Activated CD4-positive, alpha-beta T cell treated with anti-CD3 and anti-CD28 coated beads for 1 hour (primary cell): ENCODE measurements around the gene DSTN.

Experiments
- DNase-seq: peaks from one replicate; pipeline ENCODE4 v3.0.0-alpha.2; 2020

The DSTN gene

DNA sequence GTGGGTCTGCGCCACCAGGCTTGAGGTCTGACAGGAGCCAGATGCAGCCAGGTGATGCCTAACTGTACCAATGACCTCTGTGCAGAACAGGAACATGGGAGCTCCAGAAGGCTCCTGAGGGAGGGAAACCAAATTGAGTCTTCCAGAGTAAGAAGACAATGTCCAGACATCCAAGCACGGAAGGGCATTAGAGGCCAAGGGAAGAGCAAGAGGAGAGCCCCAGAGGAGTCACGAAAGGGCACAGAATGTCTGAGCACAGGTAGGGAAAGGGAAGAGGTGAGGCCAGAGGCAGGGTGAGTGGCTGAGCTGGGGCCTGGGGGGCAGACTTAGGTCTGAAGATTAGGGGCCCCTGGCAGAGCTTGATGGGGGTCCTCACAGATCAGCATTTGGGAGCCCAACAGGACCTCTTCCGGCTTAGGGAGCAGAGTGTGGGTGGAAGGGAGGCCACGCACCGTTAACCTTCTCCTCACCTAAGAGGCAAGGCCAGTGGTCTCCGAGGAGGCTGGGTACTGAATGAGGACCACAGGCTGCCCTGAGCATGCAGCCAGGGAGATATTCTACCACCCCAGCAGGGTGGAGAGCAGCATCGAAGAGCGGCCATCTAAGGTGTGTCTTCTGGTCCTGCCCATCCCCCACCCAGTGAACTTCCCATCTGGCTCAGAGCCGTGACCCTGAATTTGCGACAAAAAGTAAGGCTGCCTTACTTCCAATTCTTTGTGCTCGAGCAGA, 70.4 kb downstream of the DSTN start:
- no peak for DNase-seq

DNA sequence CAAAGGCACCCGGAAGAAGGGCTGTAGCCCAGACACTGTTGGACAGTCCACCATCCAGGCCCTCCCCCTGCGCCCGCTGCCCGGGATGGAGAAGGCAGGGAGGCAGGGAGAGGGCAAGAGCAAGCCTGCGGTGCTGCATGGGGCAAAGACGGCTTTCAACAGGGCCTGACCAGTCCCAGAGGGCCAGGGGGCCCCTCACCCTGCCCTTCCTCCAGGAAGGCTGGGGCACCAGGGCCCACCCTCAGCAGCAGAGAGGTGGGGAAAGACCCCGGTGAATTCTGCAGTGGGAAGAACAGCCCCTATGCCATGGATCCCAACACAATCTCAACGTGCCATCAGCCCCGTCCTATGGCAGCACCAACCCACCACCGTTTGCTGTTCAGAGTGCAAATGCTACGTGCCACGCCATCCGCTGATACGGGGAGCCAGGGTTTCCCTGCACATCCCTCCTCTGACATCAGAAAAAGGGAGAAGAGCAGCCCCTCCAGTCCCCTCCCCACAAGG, 71.1 kb downstream of the DSTN start:
- no peak for DNase-seq

DNA sequence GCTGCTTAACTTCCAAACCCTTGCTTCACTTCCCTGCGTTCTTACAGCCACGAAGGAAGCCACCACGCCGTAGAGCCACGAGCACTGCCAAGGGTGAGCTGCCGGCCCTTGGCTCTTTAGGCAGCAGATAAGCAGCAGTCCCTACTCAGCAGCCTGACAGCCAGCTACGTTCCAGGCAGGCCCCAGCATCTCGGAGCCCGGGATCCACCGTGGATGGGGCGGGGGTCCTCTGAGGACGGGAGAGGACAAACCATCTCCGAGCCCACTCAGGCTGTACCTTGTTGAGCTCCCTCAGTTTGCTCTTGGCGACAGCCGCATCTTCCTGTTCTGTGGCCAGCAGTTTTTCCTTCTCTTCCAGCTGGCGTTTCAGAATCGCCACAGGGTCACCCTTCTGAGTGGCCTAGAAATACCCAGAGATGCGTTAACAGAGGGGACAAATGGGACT, 71.7 kb downstream of the DSTN start:
- DNase-seq, result no peak

DNA sequence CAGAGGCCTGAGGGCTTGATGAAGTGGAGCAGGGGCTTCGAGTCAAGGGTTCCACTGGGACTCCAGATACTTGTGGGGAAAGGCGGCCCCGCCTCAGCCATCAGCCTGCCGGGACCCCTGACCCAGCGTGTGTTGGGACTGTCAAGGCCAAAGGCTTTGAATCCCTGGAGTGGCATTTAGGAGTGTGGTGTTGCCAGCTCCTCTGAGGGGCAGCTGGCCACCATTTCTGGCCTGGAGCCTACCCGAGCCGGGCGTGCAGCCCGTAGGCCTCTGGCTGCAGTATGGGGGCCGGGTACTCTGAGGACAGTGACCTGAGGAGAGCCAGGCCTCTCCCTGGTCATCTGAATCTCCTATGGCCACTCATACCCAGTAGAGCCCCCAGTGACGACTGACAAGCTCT, 72.1 kb downstream of the DSTN start:
- DNase-seq, result no peak

DNA sequence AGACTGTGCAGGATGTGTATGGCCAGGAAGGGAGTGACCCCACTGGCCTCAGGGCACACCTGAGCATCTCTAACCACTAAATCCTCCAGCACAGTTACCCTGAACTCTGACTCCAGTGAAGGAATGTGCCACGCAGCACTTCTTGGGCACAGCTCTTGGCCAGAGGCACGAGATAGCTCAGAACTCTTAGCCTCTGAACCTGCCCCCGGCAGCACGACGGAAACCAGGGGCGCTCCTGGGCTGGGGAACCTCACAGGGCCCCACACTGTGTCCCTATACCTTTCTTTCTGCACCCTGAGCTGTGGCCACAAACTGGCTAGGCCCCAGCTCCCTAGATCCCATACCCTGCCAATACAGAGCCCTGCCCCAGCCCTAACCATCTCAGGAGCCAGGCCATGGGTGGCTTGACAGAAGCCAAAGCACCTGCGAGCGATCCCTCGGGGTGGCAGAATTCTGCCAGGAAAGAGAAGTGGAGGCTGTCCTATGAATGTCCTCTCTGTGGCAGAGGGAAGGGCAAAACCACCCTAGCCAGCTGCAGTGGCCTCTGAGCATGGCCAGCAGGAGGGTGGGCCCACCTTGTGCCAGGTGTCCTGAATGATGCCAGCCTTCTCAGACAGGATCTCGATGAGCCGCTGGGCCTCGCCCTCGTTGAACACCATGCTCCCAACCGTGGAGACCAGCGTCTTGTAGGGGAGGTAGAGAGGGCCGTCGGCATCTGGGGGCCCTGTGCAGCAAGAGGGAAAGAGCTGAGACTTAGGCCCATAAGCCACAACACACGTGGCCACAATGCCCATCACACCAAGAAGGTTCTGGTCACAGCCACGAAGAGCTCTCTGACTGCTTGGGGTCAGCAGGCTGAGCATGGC, 72.8 kb downstream of the DSTN start:
- DNase-seq, result no peak

DNA sequence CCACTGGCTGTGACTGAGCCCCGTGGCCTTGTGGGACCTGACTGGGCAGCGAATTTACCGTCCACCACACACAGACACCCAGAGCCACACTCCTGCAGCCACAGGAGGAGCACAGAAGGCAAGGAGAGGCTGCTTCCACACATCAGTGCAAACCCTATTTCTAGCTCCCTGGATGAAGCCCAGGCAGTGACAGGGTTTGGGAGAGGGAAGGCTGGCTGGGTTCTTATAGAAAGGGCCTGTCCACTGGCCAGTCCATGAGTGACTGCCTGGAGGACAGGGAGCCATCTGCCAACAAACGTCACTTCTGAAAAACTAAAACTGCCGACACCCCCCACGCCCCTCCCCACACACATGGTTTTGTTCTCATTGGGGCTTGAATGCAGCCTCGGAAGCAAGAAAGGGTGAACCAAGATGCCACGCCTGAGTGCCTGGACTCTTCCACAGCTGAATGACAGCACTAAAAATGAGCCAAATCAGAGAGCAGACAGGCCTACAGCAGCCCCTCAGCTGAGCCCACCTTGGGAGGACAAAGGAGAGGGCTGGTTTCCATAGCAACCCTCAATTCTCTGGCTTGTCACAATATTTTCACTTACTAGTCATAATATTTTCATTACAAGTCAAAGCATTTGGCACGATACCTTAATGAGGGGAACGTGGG, 73.8 kb downstream of the DSTN start:
- DNase-seq, result no peak

DNA sequence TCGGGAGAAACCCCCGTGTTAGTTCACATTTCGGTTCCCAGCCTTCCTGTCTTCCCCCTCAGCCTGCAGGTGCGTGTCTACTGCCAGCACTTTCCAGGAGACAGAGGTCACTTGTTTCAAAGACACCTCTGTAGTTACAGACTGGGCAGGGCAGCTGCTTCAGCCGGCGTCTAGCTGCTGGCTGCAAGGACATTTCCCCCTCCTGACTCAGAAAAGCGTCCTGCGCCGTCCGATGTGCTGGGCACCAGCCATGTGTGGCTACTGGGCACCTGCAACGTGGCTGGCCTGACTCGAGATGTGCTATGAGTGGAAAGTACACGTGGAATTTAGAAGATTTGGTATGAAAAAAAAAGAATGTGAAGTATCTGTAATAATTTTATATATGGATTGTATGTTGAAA, 74.6 kb downstream of the DSTN start:
- DNase-seq, result no peak

DNA sequence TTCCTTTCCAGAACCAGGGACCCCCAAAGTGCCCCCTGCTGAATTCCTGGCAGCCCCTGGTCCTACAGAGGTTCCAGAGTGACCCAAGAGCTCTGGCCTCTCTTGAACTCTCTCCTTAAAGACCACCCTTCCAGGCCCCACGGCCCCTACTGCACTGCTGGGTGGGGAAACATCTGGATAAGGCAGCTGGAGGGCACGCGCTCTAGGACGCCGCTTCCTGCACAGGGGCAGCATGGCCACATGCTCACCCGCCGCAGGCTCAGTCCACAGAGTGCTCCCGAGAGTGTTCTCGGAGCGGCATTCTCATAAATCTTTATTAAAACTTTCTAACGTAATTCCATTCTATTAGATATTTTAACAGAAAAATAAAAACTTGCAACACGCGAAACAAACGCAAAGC, 75.1 kb downstream of the DSTN start:
- no peak for DNase-seq

DNA sequence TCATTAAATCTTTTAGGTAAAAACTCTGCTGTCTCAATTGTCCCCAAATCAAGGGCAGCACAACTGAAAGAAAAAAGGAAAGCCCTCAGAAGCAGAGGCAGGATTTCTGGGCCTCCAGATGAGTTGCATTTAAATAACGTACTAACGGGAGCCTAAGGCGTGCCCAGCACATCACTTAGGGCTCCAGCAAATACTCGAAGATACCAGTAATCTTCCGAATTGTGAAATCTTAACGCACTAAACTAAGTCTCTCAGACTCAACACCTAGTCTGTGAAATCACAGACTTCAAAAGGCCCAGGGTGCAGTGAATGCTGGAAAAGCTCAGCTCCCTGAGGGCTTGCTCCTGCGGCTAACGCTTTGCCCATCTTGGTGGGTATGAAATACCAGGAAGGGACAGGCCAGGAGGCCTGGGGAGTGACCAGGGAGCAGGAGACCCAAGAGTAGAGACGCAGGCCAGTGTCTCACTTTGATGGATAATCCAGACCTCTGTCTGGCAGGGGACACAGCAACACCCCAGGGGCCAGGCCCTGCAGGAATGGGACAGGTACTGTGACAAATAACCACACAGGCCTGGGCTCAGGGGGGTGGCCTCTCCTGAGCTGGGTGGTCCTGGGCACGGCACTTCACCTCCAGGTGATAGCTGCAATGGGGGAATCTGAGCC, 75.8 kb downstream of the DSTN start:
- DNase-seq, result no peak

DNA sequence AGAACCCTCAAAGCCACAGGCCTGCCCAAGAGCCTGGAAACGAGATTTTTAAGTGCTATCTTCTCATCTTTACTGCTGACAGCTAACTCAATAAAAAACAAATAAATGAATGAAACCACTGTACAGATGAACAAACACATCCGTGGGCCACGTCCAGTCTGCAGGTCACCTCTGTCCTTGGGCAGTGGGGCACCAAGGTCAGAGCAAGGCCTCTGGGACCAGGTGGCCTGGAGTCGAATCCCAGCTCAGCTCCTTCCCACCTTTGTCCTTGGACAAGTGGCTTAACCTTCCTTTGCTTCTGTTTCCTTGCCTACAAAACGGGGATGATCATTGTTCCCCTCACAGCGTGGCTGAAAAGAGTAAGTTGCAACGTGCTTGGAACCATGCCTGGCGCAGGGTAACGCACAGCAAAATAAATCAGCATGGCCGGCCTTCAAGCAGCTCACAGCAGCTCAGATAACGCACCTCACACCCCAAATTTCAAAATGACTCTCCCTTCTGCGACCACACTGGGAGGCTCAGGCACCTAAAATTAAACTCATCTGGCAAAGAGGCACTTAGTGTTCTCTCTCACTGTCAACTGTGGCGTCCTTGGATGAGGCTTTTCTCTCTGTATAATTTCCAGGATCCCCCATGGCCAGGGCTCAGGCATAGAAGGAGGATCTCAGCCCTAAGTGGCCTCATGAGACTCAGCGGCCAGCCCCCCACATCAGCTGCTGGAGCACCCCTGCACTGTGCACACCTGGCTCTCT, 76.5 kb downstream of the DSTN start:
- DNase-seq, result no peak

DNA sequence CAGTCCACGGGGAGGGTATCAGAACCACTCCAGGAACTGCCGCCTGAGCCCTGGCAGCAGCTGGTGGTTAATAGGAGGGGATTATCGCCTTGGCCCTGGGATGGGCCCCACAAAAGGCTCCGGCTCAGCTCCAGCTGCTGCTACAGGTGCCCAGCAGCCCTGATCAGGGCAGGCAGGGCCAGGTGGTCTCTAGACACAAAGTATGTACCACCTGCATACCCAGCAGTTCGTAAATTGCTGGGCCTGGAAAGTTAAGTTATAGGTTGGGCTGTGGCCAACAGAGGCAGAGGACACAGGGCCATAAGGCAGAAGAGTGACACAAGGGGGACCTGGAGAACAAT, 77.1 kb downstream of the DSTN start:
- no peak for DNase-seq

DNA sequence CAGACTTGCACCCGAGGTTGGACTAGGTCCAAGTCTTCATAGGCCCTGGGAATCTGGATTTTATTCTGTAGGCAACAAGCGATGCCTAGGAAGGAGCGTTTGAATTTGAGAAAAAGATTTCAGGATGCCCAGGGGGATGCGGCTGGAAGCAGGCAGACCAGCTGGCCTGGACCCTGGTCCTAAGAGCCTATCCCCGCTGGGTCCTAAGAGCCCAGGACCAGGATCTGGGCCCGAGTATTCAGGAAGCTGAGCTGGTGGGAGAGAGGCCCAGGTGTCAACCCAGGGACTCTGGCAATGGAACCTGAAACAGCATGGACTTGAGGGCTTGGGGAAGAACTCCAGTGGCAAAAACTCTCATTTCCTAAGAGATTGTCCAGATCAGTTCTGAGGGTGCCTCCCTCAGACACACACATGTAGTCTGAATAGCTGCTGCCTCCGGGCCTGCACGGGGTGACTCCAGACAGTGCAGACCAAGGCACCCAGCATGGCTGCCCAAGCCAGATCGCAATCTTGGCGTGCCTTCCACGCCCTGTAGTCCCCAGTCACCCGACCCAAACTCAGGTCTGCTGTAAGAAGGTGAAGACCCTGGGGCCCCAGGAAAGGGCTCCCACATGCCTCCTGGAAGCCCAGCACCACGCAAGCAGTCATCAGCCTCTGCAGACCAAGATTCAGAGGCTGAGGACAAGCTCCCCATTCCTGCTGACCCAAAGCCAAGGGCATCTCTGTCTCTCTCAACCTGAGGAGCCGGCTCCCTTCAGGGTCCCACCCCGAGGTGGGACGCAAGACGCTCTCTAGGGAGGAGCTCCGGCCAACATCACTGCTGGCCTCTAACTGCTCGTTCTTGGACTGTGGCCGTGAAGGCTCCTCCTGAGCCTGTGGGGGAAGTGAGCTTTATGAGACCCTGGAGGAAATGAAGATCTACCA, 77.8 kb downstream of the DSTN start:
- no peak for DNase-seq

DNA sequence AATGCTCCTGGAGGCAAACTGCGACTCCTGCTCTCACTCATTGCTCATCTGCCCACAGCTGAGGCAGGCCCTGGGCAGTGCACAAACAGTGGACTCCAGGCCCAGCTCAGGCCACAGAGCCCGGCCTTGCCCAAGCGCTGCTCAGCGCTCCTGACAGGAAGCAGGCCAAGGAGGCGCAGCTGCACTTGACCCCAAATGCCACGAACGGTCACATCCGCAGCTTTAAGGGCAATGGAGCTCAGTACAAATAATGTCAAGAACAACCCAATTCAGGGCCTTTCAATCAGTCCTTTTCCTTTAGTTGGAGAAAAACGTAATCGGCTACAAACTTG, 78.4 kb downstream of the DSTN start:
- DNase-seq, result no peak

DNA sequence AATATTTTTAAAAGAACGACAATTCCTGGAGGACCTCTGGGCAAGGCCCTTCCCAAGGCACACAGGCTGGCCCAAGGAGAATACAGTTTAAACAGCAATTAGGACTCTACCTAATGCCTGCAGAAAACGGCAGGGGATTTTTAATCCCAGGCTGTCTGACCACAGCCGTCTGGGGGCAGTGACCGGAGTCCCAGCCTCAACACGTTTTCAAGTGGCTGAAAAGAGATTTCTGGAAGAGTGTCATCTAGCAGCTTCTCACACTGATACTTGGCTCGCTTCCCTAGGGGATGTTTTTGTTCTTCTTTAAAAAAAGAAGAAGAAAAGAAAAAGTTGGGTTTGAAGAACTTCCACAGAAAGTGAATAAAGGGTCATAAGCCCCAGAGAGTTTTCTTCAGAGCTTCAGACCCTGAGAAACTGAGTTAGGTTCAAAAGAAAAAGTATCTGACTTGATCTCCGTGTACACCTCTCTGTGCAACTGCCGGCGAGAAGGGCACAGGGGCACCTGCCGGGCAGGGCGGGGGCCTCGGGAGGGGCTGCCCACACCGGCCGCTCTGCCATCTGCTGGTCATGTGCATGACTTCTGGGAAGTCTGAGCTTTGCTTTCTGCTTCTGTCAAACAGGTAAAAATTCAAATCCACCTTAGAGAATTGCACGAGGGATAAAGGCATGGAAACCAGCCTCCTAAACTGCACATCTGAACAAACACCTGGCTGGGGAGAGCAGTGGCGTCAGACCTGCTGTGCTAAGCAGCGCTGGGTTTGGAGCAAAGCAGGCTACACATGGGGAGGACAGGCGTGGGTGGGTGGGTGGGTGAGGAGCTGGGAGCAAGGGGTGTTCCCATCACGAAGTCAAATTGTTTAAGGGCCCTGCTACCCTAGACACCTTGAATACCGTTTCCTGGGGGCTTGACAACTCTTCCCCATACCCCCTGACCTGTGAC, 79.2 kb downstream of the DSTN start:
- no peak for DNase-seq

DNA sequence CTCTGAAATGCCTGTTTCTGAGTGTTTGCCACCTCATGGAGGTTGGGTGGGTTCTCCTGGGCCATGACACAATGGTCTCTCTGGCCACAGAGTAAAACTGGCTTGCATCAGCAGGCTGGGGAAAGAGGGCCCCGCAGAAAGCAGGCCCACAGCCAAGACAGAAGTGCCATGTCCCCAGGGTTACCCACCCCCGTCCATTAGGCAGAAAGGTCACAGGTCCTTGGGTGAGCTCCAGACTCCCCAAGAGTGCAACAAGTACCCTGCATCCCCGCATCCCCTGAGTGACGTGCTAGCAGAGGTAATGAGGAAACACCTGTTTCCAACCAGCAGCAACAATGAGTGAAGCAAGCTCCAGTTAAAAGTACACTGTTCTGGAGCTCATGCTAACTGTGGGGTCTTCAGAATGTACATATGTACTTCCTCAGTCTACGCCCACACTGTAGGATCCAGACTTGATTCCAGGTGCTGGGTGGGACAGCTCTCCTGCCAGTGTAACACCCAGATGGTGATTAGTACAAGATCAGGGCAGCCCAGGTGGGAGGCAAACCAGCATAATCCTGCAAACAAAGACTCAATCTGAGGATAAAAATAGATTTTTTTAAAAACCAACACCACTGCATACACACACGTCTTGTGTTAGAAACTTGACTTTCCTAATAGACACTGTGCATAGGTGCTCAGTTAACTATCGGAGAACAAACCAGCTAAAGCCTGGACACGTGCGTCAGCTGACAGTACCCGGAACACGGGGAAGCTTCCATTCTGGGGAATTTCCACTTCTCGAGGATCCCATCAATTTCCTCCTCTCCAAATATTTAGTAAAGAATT, 80.6 kb downstream of the DSTN start:
- no peak for DNase-seq

DNA sequence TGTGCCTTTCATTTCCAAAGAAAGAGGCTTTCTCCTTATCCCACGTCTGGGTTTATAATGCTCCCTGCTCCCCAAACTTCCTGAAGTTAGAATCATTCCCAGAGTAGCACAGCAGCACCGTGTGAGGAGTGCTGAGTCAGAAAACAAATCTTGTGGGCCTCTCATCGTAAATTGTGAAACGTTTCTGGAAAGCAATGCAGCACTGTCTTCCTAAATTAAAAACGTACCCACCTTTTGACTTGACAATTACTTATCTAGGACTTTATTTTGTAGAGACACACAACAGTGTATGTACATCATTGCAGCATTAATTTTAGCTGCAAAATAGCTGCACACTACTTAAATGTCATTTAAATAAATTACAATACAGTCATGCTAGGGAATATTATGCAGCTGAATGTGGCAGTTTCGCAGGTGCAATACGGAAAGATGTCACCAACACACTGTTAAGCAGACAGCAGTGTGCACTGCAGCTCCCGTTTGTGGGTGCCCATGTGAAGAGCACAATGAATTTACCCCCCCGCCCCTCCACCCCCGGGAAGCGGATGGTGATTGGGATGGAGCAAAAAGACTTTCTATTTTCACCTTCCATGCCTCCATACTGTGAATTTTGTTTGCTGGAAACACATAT, 81.4 kb downstream of the DSTN start:
- no peak for DNase-seq

DNA sequence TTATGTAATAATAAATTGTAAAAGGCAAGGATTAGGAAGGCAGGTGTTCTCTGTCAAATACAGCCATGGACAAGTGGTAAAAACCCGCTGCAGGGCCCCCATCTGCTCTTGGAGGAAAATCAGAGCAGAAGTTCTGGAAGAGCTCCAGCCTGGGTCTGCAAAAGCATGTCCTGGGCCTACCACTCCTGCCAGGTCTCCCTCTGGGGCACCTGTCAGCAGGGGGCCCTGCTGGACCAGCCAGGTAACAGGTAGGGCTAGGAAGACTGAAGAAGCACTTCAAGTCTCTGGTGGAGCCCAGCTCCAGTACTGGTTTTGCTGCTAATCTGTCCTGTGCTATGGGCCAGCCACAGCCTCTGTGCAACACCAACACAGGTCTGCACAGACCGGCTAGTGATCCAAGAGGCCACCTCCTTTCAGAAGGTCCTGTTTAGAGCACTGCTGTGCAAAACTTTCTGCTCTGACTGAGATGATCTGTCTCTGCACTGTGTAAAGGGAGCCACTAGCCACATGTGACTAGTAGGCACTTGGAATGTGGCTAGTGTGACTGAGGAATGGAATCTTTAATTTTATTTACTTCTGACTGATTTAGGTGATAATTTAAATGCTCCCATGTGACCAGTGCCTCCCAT, 82.0 kb downstream of the DSTN start:
- DNase-seq, result no peak

DNA sequence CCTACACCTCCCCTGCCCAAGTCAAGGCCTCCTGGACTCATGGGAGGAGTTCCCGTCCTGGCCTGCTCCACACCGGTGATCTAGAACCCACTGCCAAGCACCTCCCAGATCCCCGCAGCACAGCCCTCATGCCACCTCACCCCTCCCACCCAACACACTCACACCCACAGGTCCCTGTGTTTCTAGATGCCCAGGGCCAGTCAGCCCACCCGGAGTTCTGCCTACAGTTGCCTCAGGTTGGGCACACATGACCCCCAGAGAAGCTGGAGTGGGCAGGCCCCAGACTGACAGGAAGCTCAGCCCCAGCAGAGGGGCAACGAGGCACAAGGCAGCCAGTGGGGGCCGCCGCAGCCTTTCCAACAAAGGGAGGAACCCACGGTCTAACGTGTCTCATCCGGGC, 82.5 kb downstream of the DSTN start:
- no peak for DNase-seq
